Panc1 (cell line): ENCODE data around the gene RPL19. TPM values are rescaled to one million over a fixed set of nuclear protein-coding genes. Genes with fewer than 3 reads are reported as not detected.

Experiments
- ATAC-seq: fragments of 200-7000 bp; cut with Tn5 transposase; 2 replicates; pipeline ENCODE4 v1.9.1; 2020; ENCODE audit warnings: mild to moderate bottlenecking, moderate library complexity
- BruUV-seq: library from RNA; stranded (reverse); fragments of 400-500 nt; replicated peaks from 2 replicates; lab custom pipeline; 2021; lab: Mats Ljungman, UMichigan
- CTCF ChIA-PET: fragments of 300-600 bp; sonication (Branson Sonifier 250); formaldehyde crosslinking; loops from one replicate; lab custom pipeline; 2022; ENCODE audit warnings: antibody characterized with exemption; lab: Charles Lee
- POLR2A ChIA-PET: fragments of 300-600 bp; sonication (Branson Sonifier 250); formaldehyde crosslinking; loops from one replicate; lab custom pipeline; 2022; ENCODE audit warnings: antibody characterized with exemption; lab: Charles Lee
- DNase-seq: peaks from one replicate; pipeline ENCODE4 v3.0.0-alpha.2; 2010; ENCODE audit warnings: low read depth, low spot score
- H3K27ac ChIP-seq: 2 replicates; pipeline ENCODE4 v1.5.1; 2011; ENCODE audit warnings: mild to moderate bottlenecking, low read length, inconsistent platforms
- H3K27me3 ChIP-seq: fragments of 200-500 bp; sonication (Bioruptor generic); 2 replicates; pipeline ENCODE4 v1.6.0; 2014; ENCODE audit warnings: low read length, inconsistent platforms; ENCODE audit not compliant: control insufficient read depth, insufficient read depth
- H3K36me3 ChIP-seq: fragments of 200-500 bp; sonication (Bioruptor generic); 2 replicates; pipeline ENCODE4 v1.5.1; 2014; ENCODE audit warnings: inconsistent platforms, mild to moderate bottlenecking, low read length, moderate library complexity; ENCODE audit not compliant: control insufficient read depth, insufficient read depth
- H3K4me1 ChIP-seq: 2 replicates; pipeline ENCODE4 v1.5.1; 2011; ENCODE audit warnings: inconsistent platforms, mild to moderate bottlenecking, low read length, moderate library complexity; ENCODE audit not compliant: control insufficient read depth, insufficient read depth
- H3K4me3 ChIP-seq, 2 experiments: 2 replicates each; pipeline ENCODE4 v1.5.1; 2011 to 2012; ENCODE audit warnings: low read depth in 2 of 2, low read length in 2 of 2, mild to moderate bottlenecking in 2 of 2, inconsistent platforms in 1 of 2, moderate library complexity in 1 of 2
- H3K9me3 ChIP-seq: fragments of 200-500 bp; sonication (Bioruptor generic); 2 replicates; pipeline ENCODE4 v1.5.1; 2014; ENCODE audit warnings: low read depth, mild to moderate bottlenecking, inconsistent platforms, low read length, moderate library complexity; ENCODE audit not compliant: control insufficient read depth, insufficient read depth
- POLR2AphosphoS5 ChIP-seq: IDR thresholded peaks from 2 replicates; pipeline ENCODE4 v1.6.1; 2012; ENCODE audit warnings: mild to moderate bottlenecking, low read depth, low read length, moderate library complexity
- REST ChIP-seq, 2 experiments: IDR thresholded peaks; 2 replicates each; pipeline ENCODE4 v1.6.1; 2011 to 2012; ENCODE audit warnings: low read depth in 2 of 2, control low read depth in 1 of 2, low read length in 1 of 2, mild to moderate bottlenecking in 1 of 2, moderate library complexity in 1 of 2; ENCODE audit not compliant: insufficient read depth in 1 of 2
- SIN3A ChIP-seq: IDR thresholded peaks from 2 replicates; pipeline ENCODE4 v1.6.1; 2012; ENCODE audit warnings: low read depth, mild to moderate bottlenecking, low read length, moderate library complexity, borderline replicate concordance; ENCODE audit not compliant: insufficient read depth
- TCF7L2 ChIP-seq: IDR thresholded peaks from 2 replicates; pipeline ENCODE4 v1.6.1; 2011; ENCODE audit warnings: mild to moderate bottlenecking, low read depth, low read length, inconsistent platforms
- in situ Hi-C: cut with HindIII; loops from 2 replicates; pipeline ENCODE4 v1.10.0; 2016; ENCODE audit warnings: low sequenced_read_pairs, low pct_unique_long_range_greater_than_20kb
- intact Hi-C: fragments of 100-400 bp; cut with micrococcal nuclease; formaldehyde crosslinking; loops from one replicate; pipeline ENCODE4 v1.10.0; 2022; ENCODE audit not compliant: unreplicated experiment
- total RNA-seq: library from RNA; stranded (reverse); gene quantifications from one replicate; pipeline ENCODE4 v1.2.1, GENCODE V29; 2021; ENCODE audit not compliant: unreplicated experiment
- TF ChIP-seq, protein P1 (sequence below): fragments of 450-650 bp; IDR thresholded peaks from 2 replicates; pipeline ENCODE4 v1.5.1; 2017; ENCODE audit warnings: mild to moderate bottlenecking

The RPL19 gene
- total RNA-seq, 1 experiment from 2014 or later: 971 TPM

DNA sequence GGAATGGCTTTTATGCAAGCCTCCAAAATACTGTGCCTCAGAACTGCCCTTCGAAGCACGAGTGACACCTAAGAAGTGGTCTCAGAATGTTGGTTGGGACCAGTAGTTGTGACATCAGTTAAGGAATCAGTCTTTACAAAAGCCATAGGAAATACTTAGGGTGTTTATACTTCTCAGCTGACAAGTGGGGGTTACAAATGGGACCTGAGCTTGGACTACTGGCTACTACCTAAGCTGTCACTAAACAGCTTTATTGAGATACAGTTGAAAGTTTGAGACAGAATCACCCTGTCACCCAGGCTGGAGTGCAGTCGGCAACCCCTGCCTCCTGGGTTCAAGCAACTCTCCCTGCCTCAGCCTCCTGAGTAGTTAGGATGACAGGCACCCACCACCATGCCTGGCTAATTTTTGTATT lies 5.0 kb downstream of the RPL19 start:
- CTCF ChIA-PET: interaction anchor here (0.8 kb wide), 1 partner anchor 194 kb away, joined by 6 read pairs; no protein-coding TSS in a partner anchor
- no peak overlapping the region for H3K4me3 ChIP-seq
- peaks cover 6% of the 10 kb centered on the region for H3K4me1 ChIP-seq
- DNase-seq (no peak), ATAC-seq (peak; percentile 10; the same call in 1 of the 2 replicates)
- POLR2A ChIA-PET: interaction anchor here (0.5 to 0.8 kb wide), 2 partner anchors 85 to 379 kb away, joined by 4 to 7 read pairs; no protein-coding TSS in a partner anchor
- no peaks in the 10 kb centered on the region for H3K9me3 ChIP-seq
- intact Hi-C loops (no loop called here), in situ Hi-C loops (no loop called here)
- no peak for TF ChIP-seq SIN3A
- TF ChIP-seq REST (IDR thresholded peaks at IDR 0.05; ENCODE audit: insufficient read depth in 1 of 2, low read depth in 2 of 2, low read length in 1 of 2): no peak
- TF ChIP-seq TCF7L2: no peak
- TF ChIP-seq POLR2AphosphoS5: no peak; the same call in 1 of the 2 replicates
- TF ChIP-seq, protein P1, sequence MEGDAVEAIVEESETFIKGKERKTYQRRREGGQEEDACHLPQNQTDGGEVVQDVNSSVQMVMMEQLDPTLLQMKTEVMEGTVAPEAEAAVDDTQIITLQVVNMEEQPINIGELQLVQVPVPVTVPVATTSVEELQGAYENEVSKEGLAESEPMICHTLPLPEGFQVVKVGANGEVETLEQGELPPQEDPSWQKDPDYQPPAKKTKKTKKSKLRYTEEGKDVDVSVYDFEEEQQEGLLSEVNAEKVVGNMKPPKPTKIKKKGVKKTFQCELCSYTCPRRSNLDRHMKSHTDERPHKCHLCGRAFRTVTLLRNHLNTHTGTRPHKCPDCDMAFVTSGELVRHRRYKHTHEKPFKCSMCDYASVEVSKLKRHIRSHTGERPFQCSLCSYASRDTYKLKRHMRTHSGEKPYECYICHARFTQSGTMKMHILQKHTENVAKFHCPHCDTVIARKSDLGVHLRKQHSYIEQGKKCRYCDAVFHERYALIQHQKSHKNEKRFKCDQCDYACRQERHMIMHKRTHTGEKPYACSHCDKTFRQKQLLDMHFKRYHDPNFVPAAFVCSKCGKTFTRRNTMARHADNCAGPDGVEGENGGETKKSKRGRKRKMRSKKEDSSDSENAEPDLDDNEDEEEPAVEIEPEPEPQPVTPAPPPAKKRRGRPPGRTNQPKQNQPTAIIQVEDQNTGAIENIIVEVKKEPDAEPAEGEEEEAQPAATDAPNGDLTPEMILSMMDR: no peak
- H3K27me3 ChIP-seq: no peaks in the 10 kb centered on the region
- peaks cover 15% of the 10 kb centered on the region; the same call in 1 of the 2 replicates for H3K36me3 ChIP-seq
- no TSS peak for BruUV-seq
- H3K27ac ChIP-seq: no peak overlapping the region

DNA sequence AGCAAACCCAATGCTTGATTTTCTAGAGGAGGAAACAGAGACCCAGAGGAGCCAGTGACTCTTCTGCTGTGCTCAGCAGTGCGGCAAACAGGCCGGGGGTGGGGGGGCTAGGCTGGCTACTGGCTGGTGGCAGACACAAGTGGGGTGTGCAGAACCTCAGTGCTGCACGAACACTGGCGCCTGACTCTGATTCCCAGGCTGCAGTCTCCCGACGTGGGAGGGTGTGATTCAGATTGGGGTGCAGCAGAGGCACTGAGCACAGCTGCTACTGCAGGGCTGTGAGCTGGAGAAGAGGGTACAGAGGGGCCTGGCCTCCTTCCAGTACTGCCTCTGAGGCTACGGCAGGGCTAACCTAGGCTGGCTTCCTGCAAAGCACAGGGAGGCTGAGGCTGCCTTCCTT lies 8.1 kb downstream of the RPL19 start:
- no peak overlapping the region for H3K4me3 ChIP-seq
- H3K27ac ChIP-seq: no peak overlapping the region
- no TSS peak for BruUV-seq
- CTCF ChIA-PET: interaction anchor here (2.7 kb wide), 1 partner anchor 37 kb away, joined by 26 read pairs; no protein-coding TSS in a partner anchor
- H3K27me3 ChIP-seq: no peaks in the 10 kb centered on the region
- POLR2A ChIA-PET: no interaction called here
- DNase-seq: no peak
- TF ChIP-seq, protein P1: no peak
- TF ChIP-seq SIN3A: no peak
- TF ChIP-seq TCF7L2: no peak
- TF ChIP-seq REST (IDR thresholded peaks at IDR 0.05; ENCODE audit: insufficient read depth in 1 of 2, low read depth in 2 of 2, low read length in 1 of 2): no peak
- TF ChIP-seq POLR2AphosphoS5: no peak
- H3K4me1 ChIP-seq: peaks cover 5% of the 10 kb centered on the region; the same call in 1 of the 2 replicates
- in situ Hi-C loops: no loop called here
- no peaks in the 10 kb centered on the region for H3K36me3 ChIP-seq
- intact Hi-C loops: no loop called here
- H3K9me3 ChIP-seq: no peaks in the 10 kb centered on the region
- no peak for ATAC-seq
